A172 (cell line): ENCODE data around the gene RPTOR. TPM values are rescaled to one million over a fixed set of nuclear protein-coding genes. Genes with fewer than 3 reads are reported as not detected.
A peak's percentile ranks its signal among the peaks of the same experiment; 100 is the strongest.

ENCODE experiments used
- DNase-seq: peaks from one replicate; pipeline ENCODE4 v3.0.0-alpha.2; 2015; ENCODE audit warnings: low spot score
- total RNA-seq: library from RNA; depleted of rRNA; stranded (reverse); fragments of >200 nt; shearing (Covaris generic); gene quantifications from 2 replicates; pipeline ENCODE4 v1.2.3, GENCODE V29; 2014

Gene RPTOR
- total RNA-seq, 1 experiment from 2014 or later: 20.7 TPM

- no peak for DNase-seq
These were observed 284.7 kb downstream of the RPTOR start for GRCh38 chr17:80829166-80829813.

GRCh38 chr17:80830020-80830780 is 285.6 kb downstream of the RPTOR start:
- DNase-seq: no peak

- no peak for DNase-seq
These were observed 286.9 kb downstream of the RPTOR start for GRCh38 chr17:80831491-80831890.

- peak; percentile 82 for DNase-seq
These were observed 287.6 kb downstream of the RPTOR start for GRCh38 chr17:80832266-80832676.

GRCh38 chr17:80832888-80833583 is 288.4 kb downstream of the RPTOR start:
- peak; percentile 100 for DNase-seq

GRCh38 chr17:80833952-80834892 is 289.6 kb downstream of the RPTOR start:
- no peak for DNase-seq

GRCh38 chr17:80834893-80835275 is 290.2 kb downstream of the RPTOR start:
- no peak for DNase-seq

GRCh38 chr17:80835816-80836657 is 291.4 kb downstream of the RPTOR start:
- no peak for DNase-seq

GRCh38 chr17:80836658-80836965 is 292.0 kb downstream of the RPTOR start:
- DNase-seq: no peak

GRCh38 chr17:80836971-80837481 is 292.4 kb downstream of the RPTOR start:
- DNase-seq: no peak

GRCh38 chr17:80837711-80838110 is 293.1 kb downstream of the RPTOR start:
- DNase-seq: no peak

- no peak for DNase-seq
These were observed 293.8 kb downstream of the RPTOR start for GRCh38 chr17:80838311-80839025.

- DNase-seq: no peak
These were observed 294.3 kb downstream of the RPTOR start for GRCh38 chr17:80839026-80839345.

GRCh38 chr17:80839511-80839941 is 294.9 kb downstream of the RPTOR start:
- no peak for DNase-seq

GRCh38 chr17:80839970-80840369 is 295.3 kb downstream of the RPTOR start:
- no peak for DNase-seq

GRCh38 chr17:80842456-80843013 is 297.9 kb downstream of the RPTOR start:
- DNase-seq: no peak

GRCh38 chr17:80843741-80844156 is 299.1 kb downstream of the RPTOR start:
- DNase-seq: no peak

GRCh38 chr17:80844418-80844990 is 299.9 kb downstream of the RPTOR start:
- no peak for DNase-seq
